ENCODE measurements around the gene AP3B1. TPM values are rescaled to one million over a fixed set of nuclear protein-coding genes. Genes with fewer than 3 reads are reported as not detected.
"Not testable (repeated sequence)": the region's sequence is repeated elsewhere in the genome, so short reads cannot be mapped to it uniquely, and the experiment has no call there.

The AP3B1 gene
- total RNA-seq, 2 experiments from 2014 or later, result 39.4 to 52.3 TPM

DNA sequence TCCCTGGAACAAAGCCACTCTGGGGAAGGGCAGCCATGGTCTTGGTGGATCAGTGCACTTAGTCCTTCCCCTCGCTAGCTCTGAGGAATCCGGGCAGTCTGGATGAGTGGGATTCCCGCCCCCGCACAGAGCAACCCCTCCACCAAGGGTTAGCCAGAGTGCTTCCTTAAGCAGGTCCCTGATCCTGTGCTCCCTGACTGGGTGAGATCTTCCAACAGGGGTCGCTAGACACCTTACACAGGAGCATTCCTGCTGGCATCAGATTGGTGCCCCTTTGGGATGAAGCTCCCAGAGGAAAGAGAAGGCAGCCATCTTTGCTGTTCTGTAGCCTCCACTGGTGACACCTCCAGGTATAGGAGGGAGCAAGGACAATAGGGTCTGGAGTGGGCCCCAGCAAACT, 228.8 kb downstream of the AP3B1 start:
- no peak overlapping the region for H3K27ac Mint-ChIP-seq
- CTCF ChIA-PET, result interaction anchor here (1.2 to 1.5 kb wide), 2 partner anchors 10 to 11 kb away, joined by 3 read pairs; no protein-coding TSS in a partner anchor
- H3K27me3 Mint-ChIP-seq, result no peaks in the 10 kb centered on the region
- no peaks in the 10 kb centered on the region for H3K4me1 Mint-ChIP-seq
- POLR2A ChIA-PET, result no interaction called here
- H3K4me3 Mint-ChIP-seq, result no peak overlapping the region
- H3K9me3 Mint-ChIP-seq, result peaks cover 23% of the 10 kb centered on the region
- DNase-seq, result no peak
- H3K36me3 Mint-ChIP-seq (ENCODE audit: low read depth), result peaks cover 29% of the 10 kb centered on the region

DNA sequence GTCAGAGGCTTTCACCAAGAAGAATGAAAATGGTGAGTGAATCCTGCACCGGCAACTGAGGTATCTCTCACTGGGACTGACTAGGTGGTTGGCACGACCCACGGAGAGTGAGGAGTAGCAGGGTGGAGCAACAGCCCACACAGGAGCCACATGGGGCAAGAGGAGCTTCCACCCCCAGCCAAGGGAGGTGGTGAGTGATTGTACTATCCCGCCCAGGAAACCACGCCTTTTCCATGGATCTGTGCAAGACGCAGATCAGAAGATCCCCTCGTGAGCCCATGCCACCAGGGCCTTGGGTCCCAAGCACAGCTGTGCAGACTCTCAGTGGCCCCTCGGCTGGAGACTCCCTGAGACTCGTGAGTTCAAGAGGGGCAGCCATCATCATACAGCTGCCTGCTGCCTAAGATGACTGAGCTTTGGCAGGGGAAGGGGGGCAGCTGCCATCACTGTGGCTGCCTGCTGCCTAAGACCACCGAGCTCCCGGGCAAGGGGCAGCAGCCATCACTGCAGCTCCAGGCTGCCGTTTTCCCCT, 229.5 kb downstream of the AP3B1 start:
- no peaks in the 10 kb centered on the region for H3K4me1 Mint-ChIP-seq
- POLR2A ChIA-PET, result no interaction called here
- no peaks in the 10 kb centered on the region for H3K27me3 Mint-ChIP-seq
- H3K4me3 Mint-ChIP-seq, result no peak overlapping the region
- no peak overlapping the region for H3K27ac Mint-ChIP-seq
- H3K9me3 Mint-ChIP-seq, result peaks cover 23% of the 10 kb centered on the region
- peaks cover 25% of the 10 kb centered on the region for H3K36me3 Mint-ChIP-seq (ENCODE audit: low read depth)
- DNase-seq, result no peak
- CTCF ChIA-PET, result interaction anchor here (1.5 kb wide), 1 partner anchor 11 kb away, joined by 3 read pairs; no protein-coding TSS in a partner anchor

- Mint-ChIP-seq H3K9me3 (peaks cover 19% of the 10 kb centered on the region), H3K27ac (no peak overlapping the region), H3K36me3 (ENCODE audit: low read depth) (peaks cover 20% of the 10 kb centered on the region), H3K4me3 (no peak overlapping the region), H3K4me1 (no peaks in the 10 kb centered on the region), H3K27me3 (no peaks in the 10 kb centered on the region)
- no peak for DNase-seq
- POLR2A ChIA-PET, result no interaction called here
- CTCF ChIA-PET, result no interaction called here
Measured at GRCh38 chr5:78063495-78063894, 231.0 kb downstream of the AP3B1 start.

GRCh38 chr5:78062645-78063044, 231.9 kb downstream of the AP3B1 start:
- no peak overlapping the region for H3K27ac Mint-ChIP-seq
- H3K9me3 Mint-ChIP-seq, result peaks cover 13% of the 10 kb centered on the region
- H3K36me3 Mint-ChIP-seq (ENCODE audit: low read depth), result peaks cover 14% of the 10 kb centered on the region
- ChIA-PET CTCF (interaction anchor here (1.1 to 1.5 kb wide), 2 partner anchors 9 to 26 kb away, joined by 4 read pairs; no protein-coding TSS in a partner anchor), POLR2A (no interaction called here)
- no peaks in the 10 kb centered on the region for H3K27me3 Mint-ChIP-seq
- H3K4me3 Mint-ChIP-seq, result no peak overlapping the region
- no peak for DNase-seq
- H3K4me1 Mint-ChIP-seq, result no peaks in the 10 kb centered on the region

DNA sequence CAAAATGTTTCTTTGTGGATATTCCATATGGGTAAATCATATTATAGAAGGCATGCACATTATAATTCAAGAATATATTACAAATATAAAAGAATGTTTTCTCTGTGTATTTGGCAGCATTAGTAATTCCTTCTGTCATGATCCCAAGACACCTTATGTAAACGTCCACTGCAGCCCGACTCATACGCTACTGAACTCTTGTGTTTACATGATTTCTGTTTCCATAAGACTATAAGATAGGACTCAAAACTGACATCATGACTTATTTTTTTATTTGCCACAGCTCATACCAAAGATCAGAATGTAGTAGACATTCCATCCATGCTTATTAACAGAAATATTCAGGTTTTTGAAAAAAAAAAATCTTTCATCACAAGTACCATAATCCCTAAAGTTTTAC, 234.1 kb downstream of the AP3B1 start:
- ChIA-PET CTCF (no interaction called here), POLR2A (no interaction called here)
- no peak overlapping the region for H3K4me3 Mint-ChIP-seq
- DNase-seq, result no peak
- H3K9me3 Mint-ChIP-seq, result no peaks in the 10 kb centered on the region
- no peaks in the 10 kb centered on the region for H3K36me3 Mint-ChIP-seq (ENCODE audit: low read depth)
- H3K27ac Mint-ChIP-seq, result no peak overlapping the region
- H3K4me1 Mint-ChIP-seq, result peaks cover 7% of the 10 kb centered on the region
- H3K27me3 Mint-ChIP-seq, result no peaks in the 10 kb centered on the region

DNA sequence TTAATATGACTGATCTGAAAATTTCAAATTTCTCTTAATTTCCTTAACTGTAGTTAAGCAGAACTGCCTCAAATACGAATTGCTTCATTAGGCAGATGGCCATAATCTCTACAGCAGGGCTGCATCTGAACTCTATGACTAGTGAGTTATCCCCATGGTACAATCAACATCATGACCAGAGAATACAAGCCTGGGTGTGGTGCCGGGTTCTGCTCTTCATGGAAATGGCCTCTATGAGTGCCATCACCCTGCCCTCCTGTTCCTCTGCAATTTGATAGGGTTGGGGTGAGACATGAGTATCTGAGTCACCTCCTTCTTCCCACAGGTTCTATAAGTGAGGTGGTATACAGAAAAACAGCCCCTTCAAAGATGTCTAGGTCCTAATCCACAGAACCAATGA, 235.9 kb downstream of the AP3B1 start:
- Mint-ChIP-seq H3K4me1 (peaks cover 7% of the 10 kb centered on the region), H3K27me3 (no peaks in the 10 kb centered on the region), H3K4me3 (no peak overlapping the region), H3K27ac (no peak overlapping the region), H3K36me3 (ENCODE audit: low read depth) (no peaks in the 10 kb centered on the region), H3K9me3 (no peaks in the 10 kb centered on the region)
- ChIA-PET POLR2A (no interaction called here), CTCF (no interaction called here)
- DNase-seq, result no peak

- H3K27ac Mint-ChIP-seq, result no peak overlapping the region
- H3K4me1 Mint-ChIP-seq, result peaks cover 7% of the 10 kb centered on the region
- ChIA-PET POLR2A (no interaction called here), CTCF (no interaction called here)
- no peaks in the 10 kb centered on the region for H3K36me3 Mint-ChIP-seq (ENCODE audit: low read depth)
- H3K4me3 Mint-ChIP-seq, result no peak overlapping the region
- H3K27me3 Mint-ChIP-seq, result no peaks in the 10 kb centered on the region
- DNase-seq, result no peak
- no peaks in the 10 kb centered on the region for H3K9me3 Mint-ChIP-seq
Measured at GRCh38 chr5:78056901-78057514, 237.5 kb downstream of the AP3B1 start.

DNA sequence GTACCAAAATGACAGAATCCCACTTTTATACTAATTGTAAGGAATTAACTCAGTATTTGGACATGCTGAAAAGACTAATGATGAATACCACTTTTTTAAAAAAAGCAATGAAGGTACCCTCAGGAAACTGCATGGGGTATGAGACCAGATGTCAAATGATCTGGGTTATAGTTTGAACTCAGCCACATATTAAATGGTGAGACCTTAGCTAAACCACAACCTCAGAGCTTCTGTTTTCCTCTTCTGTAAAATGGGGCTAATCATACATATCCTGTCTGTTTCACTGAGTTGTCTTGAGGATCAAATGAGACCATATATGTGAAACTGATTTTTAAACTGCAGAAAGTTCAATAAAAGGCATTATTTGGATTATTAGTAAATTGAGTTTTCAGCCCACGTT, 238.4 kb downstream of the AP3B1 start:
- no peak overlapping the region for H3K27ac Mint-ChIP-seq
- no peaks in the 10 kb centered on the region for H3K9me3 Mint-ChIP-seq
- no peaks in the 10 kb centered on the region for H3K36me3 Mint-ChIP-seq (ENCODE audit: low read depth)
- DNase-seq, result no peak
- peaks cover 7% of the 10 kb centered on the region for H3K4me1 Mint-ChIP-seq
- ChIA-PET POLR2A (no interaction called here), CTCF (no interaction called here)
- no peak overlapping the region for H3K4me3 Mint-ChIP-seq
- H3K27me3 Mint-ChIP-seq, result no peaks in the 10 kb centered on the region

GRCh38 chr5:78050888-78051287, 243.6 kb downstream of the AP3B1 start:
- Mint-ChIP-seq H3K4me1 (no peaks in the 10 kb centered on the region), H3K27me3 (no peaks in the 10 kb centered on the region), H3K9me3 (peaks cover 3% of the 10 kb centered on the region), H3K27ac (no peak overlapping the region), H3K4me3 (no peak overlapping the region), H3K36me3 (ENCODE audit: low read depth) (no peaks in the 10 kb centered on the region)
- CTCF ChIA-PET, result interaction anchor here (1.1 kb wide), 1 partner anchor 9 kb away, joined by 4 read pairs; no protein-coding TSS in a partner anchor
- POLR2A ChIA-PET, result no interaction called here
- no peak for DNase-seq

- H3K4me1 Mint-ChIP-seq; H3K4me3 Mint-ChIP-seq; H3K27me3 Mint-ChIP-seq; H3K9me3 Mint-ChIP-seq; DNase-seq; H3K27ac Mint-ChIP-seq; POLR2A ChIA-PET; CTCF ChIA-PET; H3K36me3 Mint-ChIP-seq (ENCODE audit: low read depth): not testable (repeated sequence)
Measured at GRCh38 chr5:78046823-78047222, 247.7 kb downstream of the AP3B1 start.

DNA sequence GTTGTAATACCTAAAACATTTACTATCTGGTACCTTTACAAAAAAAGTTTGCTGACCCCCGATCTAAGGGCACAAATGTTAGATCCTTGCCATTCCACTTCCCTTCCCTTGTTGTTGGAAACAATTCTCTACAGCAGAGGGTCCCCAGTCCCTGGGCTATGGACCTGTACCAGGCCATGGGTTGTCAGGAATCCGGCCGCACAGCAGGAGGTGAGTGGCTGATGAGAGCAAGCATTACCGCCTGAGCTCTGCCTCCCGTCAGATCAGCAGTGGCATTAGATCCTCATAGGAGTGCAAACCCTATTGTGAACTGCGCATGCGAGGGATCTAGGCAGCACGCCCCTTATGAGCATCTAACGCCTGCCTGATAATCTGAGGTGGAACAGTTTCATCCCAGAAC, 248.5 kb downstream of the AP3B1 start:
- DNase-seq, result no peak
- Mint-ChIP-seq H3K36me3 (ENCODE audit: low read depth) (peaks cover 7% of the 10 kb centered on the region), H3K9me3 (peaks cover 5% of the 10 kb centered on the region), H3K27me3 (no peaks in the 10 kb centered on the region), H3K27ac (no peak overlapping the region), H3K4me1 (peaks cover 3% of the 10 kb centered on the region), H3K4me3 (no peak overlapping the region)
- ChIA-PET POLR2A (no interaction called here), CTCF (no interaction called here)

DNA sequence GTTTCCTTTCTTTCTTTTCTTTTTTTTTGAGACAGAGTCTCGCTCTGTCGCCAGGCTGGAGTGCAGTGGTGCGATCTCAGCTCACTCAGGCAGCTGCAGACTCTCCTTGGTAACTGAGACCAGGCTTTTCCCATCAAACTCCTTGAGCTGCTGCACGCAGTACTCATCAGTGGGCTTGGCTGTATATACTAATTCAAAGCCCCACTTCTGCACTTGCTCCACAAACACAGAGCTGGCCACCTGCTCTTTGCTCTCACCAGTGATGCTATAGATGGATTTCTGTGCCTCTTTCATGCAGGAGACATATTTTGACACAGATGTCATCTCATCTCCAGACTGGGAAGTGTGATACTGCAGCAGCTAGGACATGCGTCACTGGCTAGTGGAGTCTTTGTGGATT, 252.7 kb downstream of the AP3B1 start:
- H3K4me1 Mint-ChIP-seq, result peaks cover 3% of the 10 kb centered on the region

DNA sequence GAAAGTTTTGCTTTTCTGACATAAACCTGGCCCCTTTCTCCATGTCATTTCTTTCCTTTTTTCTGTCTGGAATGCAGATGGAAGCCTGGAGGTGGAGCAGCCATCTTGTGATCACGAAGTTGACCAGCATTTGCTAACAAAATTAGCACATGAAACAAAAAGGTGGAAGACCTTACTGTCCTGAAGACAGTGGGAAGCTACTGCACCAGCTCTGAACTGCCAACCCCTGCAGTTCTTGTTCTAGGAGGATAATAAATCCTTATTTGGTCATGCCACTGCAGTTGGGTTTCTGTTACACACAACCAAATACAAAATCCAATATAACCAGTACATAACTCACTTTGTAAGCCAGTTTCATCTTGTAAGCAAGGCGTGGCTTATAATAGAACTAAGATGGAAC, 269.0 kb downstream of the AP3B1 start:
- H3K9me3 Mint-ChIP-seq, result no peaks in the 10 kb centered on the region
- DNase-seq, result no peak
- H3K4me3 Mint-ChIP-seq, result no peak overlapping the region
- no peak overlapping the region for H3K27ac Mint-ChIP-seq
- H3K27me3 Mint-ChIP-seq, result no peaks in the 10 kb centered on the region
- peaks cover 12% of the 10 kb centered on the region for H3K36me3 Mint-ChIP-seq (ENCODE audit: low read depth)
- ChIA-PET CTCF (no interaction called here), POLR2A (no interaction called here)
- H3K4me1 Mint-ChIP-seq, result no peaks in the 10 kb centered on the region

More for the DNA sequence above, 252.7 kb downstream of the AP3B1 start:
- peaks cover 2% of the 10 kb centered on the region for H3K9me3 Mint-ChIP-seq
- H3K36me3 Mint-ChIP-seq (ENCODE audit: low read depth), result peaks cover 14% of the 10 kb centered on the region
- ChIA-PET POLR2A (no interaction called here), CTCF (interaction anchor here (0.9 kb wide), 1 partner anchor 10 kb away, joined by 4 read pairs; no protein-coding TSS in a partner anchor)
- H3K27me3 Mint-ChIP-seq, result no peaks in the 10 kb centered on the region
- DNase-seq, result no peak
- H3K27ac Mint-ChIP-seq, result no peak overlapping the region
- H3K4me3 Mint-ChIP-seq, result no peak overlapping the region

- H3K9me3 Mint-ChIP-seq, result no peaks in the 10 kb centered on the region
- peaks cover 6% of the 10 kb centered on the region for H3K36me3 Mint-ChIP-seq (ENCODE audit: low read depth)
- no peak overlapping the region for H3K27ac Mint-ChIP-seq
- CTCF ChIA-PET, result interaction anchor here (1.0 kb wide), 1 partner anchor 21 kb away, joined by 3 read pairs; no protein-coding TSS in a partner anchor
- H3K27me3 Mint-ChIP-seq, result no peaks in the 10 kb centered on the region
- H3K4me3 Mint-ChIP-seq, result no peak overlapping the region
- H3K4me1 Mint-ChIP-seq, result no peaks in the 10 kb centered on the region
- POLR2A ChIA-PET, result no interaction called here
- no peak for DNase-seq
Measured at GRCh38 chr5:78019744-78020143, 274.8 kb downstream of the AP3B1 start.
